Mammary epithelial cell (primary cell): ENCODE measurements around the gene TCF3.

ENCODE experiments used
- EZH2 ChIP-seq: IDR thresholded peaks from 2 replicates; pipeline ENCODE4 v1.6.1; 2012; ENCODE audit warnings: low read length, inconsistent platforms, borderline replicate concordance
- TF ChIP-seq, protein P1 (sequence below), 2 donors: IDR thresholded peaks in 1 of 2; conservative IDR thresholded peaks in 1 of 2; 2 replicates each; pipeline ENCODE4 v1.5.1; 2011 to 2012; ENCODE audit warnings: inconsistent platforms in 2 of 2, low read length in 2 of 2, mild to moderate bottlenecking in 2 of 2, control low read depth in 1 of 2, low read depth in 1 of 2; ENCODE audit not compliant: insufficient read depth in 1 of 2; ENCODE audit errors: extremely low read depth in 1 of 2

DNA sequence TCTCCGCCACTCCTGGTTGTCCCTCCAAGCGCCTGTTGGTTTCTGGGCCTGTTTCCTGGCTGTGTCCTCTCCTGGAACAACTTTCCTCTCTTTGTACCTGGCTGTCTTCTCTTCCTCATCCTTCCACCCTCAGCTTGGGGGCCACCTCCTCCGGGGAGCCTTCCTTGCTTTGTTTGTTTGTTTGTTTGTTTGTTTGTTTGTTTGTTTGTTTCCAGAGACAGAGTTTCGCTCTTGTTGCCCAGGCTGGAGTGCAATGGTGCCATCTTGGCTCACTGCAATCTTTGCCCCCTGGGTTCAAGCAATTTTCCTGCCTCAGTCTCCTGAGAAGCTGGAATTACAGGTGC lies 6.6 kb upstream of the TCF3 start:
- TF ChIP-seq, protein P1, sequence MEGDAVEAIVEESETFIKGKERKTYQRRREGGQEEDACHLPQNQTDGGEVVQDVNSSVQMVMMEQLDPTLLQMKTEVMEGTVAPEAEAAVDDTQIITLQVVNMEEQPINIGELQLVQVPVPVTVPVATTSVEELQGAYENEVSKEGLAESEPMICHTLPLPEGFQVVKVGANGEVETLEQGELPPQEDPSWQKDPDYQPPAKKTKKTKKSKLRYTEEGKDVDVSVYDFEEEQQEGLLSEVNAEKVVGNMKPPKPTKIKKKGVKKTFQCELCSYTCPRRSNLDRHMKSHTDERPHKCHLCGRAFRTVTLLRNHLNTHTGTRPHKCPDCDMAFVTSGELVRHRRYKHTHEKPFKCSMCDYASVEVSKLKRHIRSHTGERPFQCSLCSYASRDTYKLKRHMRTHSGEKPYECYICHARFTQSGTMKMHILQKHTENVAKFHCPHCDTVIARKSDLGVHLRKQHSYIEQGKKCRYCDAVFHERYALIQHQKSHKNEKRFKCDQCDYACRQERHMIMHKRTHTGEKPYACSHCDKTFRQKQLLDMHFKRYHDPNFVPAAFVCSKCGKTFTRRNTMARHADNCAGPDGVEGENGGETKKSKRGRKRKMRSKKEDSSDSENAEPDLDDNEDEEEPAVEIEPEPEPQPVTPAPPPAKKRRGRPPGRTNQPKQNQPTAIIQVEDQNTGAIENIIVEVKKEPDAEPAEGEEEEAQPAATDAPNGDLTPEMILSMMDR (conservative IDR thresholded peaks at IDR 0.05 in 1 of 2, IDR thresholded peaks at IDR 0.05 in 1 of 2; ENCODE audit: extremely low read depth in 1 of 2, insufficient read depth in 1 of 2, low read depth in 1 of 2, low read length in 2 of 2), result no peak
- TF ChIP-seq EZH2, result no peak
